Ishikawa (cell line): ENCODE results near the gene ATXN1.

ENCODE experiments used
- CEBPB ChIP-seq: IDR thresholded peaks from 2 replicates; pipeline ENCODE4 v1.6.1; 2012
- CREB1 ChIP-seq: IDR thresholded peaks from 2 replicates; pipeline ENCODE4 v1.6.1; 2012; ENCODE audit warnings: low read depth
- EP300 ChIP-seq: IDR thresholded peaks from 2 replicates; pipeline ENCODE4 v1.6.1; 2012; ENCODE audit warnings: borderline replicate concordance
- NFIC ChIP-seq: IDR thresholded peaks from 2 replicates; pipeline ENCODE4 v1.6.1; 2012
- RAD21 ChIP-seq: IDR thresholded peaks from 2 replicates; pipeline ENCODE4 v1.6.1; 2012; ENCODE audit warnings: low read depth
- TAF1 ChIP-seq: IDR thresholded peaks from 2 replicates; pipeline ENCODE4 v1.6.1; 2012; ENCODE audit warnings: low read depth, mild to moderate bottlenecking
- TCF12 ChIP-seq: IDR thresholded peaks from 2 replicates; pipeline ENCODE4 v1.6.1; 2012; ENCODE audit warnings: low read depth
- ZBTB7A ChIP-seq: IDR thresholded peaks from 2 replicates; pipeline ENCODE4 v1.6.1; 2012; ENCODE audit warnings: low read depth
- TF ChIP-seq, protein P1 (sequence below): IDR thresholded peaks from 2 replicates; pipeline ENCODE4 v1.6.1; 2012

DNA sequence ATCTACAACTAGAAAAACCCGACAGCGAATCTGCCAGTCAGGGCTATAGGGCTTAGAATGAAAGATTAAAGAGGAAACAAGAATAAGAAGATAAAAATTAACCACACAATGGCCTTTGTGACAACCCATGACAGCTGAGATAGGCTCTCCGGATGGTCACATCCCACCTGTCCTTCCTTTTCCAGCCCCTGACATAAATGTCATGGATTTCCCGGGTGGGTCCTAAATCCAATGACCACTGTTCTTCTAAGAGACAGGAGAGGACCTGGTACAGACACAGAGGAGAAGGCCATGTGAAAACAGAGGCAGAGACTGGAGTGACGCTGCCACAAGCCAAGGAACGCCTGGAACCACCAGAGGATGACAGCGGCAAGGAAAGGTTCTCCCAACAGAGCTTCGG, 41.8 kb downstream of the ATXN1 start:
- no peak for TF ChIP-seq EP300
- TF ChIP-seq CEBPB = no peak
- no peak for TF ChIP-seq TCF12
- TF ChIP-seq ZBTB7A = no peak
- no peak for TF ChIP-seq NFIC
- no peak for TF ChIP-seq TAF1
- TF ChIP-seq RAD21 = no peak
- no peak for TF ChIP-seq CREB1
- TF ChIP-seq, protein P1, sequence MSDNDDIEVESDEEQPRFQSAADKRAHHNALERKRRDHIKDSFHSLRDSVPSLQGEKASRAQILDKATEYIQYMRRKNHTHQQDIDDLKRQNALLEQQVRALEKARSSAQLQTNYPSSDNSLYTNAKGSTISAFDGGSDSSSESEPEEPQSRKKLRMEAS = no peak
